Measurements from ENCODE around the gene SEMA7A. TPM values are rescaled to one million over a fixed set of nuclear protein-coding genes. Genes with fewer than 3 reads are reported as not detected.

The SEMA7A gene
- polyA plus RNA-seq, 4 donors: 0.45 to 4.3 (median 1.6) TPM

DNA sequence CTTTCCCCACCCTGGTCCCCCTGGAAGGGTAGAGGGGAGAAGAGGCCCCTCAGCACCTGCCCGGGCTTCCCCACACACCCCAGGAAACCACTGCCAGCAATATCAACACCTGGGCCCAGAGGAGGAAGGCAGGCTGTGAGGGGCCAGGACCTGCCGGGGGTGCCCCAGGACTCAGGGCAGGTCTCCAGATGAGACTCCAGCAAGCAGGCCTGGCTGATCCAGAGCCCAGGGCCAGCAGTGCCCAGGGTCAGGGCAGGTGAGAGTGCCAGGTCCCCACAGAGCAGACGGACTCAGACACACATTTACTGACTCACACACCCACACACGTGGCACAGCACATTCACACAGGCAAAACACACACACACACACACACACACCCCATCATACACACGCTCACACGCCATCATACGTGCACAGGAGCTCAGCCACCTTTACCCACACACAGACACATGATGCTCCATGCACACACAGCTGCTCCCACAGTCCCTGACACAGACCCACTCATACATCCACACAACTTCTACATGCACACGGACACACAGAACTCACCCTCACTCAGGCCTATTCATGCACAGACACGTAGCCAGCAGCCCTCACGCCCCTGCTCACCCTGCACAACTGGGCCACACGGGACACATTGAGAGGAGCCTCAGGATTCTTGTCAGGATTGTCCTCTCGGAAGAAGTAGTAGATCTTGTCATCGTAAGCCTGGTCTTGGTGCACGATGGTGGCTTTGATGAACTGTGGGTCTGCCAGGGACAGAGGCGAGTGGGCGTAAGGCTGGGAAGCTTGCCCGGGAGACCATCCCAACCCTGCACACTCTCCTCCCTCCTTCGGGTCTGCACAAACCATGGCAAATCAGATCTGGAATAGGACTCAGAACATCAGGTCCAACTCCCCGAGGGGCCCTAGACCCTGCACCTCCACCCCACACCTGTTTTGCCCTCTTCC, 17.5 kb downstream of the SEMA7A start:
- WGBS, 3 donors: 80 to 84% (median 81%) methylated on average over 19 of the region's 19 CpGs
- peaks cover 0 to 3% (median 0%) of the 10 kb centered on the region in 3 donors for H3K36me3 ChIP-seq (ENCODE audit: control insufficient read depth in 3 of 3, insufficient read depth in 2 of 3, low read depth in 1 of 3, low read length in 3 of 3)
- no peak for FAIRE-seq

DNA sequence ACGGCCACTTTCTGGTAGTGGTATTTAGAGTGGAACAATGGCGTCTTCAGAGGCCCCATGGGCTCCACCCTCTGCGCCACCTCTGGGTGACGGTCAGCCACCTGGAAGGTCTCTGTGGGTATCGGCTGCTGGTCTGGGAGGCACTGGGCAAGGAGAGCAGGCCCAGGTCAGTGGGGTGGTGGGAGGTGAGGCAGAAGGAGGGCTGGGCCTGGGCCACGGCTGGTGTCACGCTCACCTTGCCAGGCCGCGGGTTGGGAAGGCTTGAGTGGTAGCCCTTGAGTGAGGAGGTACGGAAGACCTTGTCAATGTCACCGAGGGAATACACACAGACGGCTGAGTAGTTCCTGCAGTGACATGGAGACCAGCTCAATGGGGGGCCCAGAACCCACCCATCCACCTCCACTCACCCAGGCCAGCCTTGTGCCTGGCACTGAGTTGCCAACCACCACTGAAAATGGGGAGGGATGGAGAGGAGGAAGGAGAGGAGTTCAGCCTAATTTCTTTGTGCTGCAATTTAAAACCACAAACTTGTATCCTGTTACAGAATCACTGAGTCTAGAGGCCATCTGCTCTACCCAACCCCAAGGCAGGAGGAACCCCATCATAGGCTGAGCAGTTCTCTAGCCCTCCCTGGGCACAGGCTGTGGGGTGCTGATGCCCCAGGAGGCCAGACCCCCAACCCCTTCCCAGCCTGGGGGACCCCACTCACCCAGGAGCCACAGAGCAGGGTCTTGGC, 19.0 kb downstream of the SEMA7A start:
- no peaks in the 10 kb centered on the region for H3K27me3 ChIP-seq (ENCODE audit: control insufficient read depth in 3 of 3, insufficient read depth in 3 of 3, low read length in 3 of 3)
- H3K36me3 ChIP-seq (ENCODE audit: control insufficient read depth in 3 of 3, insufficient read depth in 2 of 3, low read depth in 1 of 3, low read length in 3 of 3): peaks cover 0 to 3% (median 0%) of the 10 kb centered on the region in 3 donors
- 90 to 95% (median 94%) methylated on average over 12 of the region's 12 CpGs for WGBS, 3 donors
- DNase-seq (no peak), FAIRE-seq (no peak)
- H3K4me3 ChIP-seq (ENCODE audit: low read depth in 1 of 3, low read length in 3 of 3): no peak overlapping the region
- H3K27ac ChIP-seq (ENCODE audit: low read depth in 1 of 3, low read length in 2 of 3): no peak overlapping the region
- H3K9me3 ChIP-seq (ENCODE audit: control insufficient read depth in 2 of 2, insufficient read depth in 1 of 2, low read depth in 1 of 2, low read length in 1 of 2): no peaks in the 10 kb centered on the region
- H3K4me1 ChIP-seq (ENCODE audit: control insufficient read depth in 3 of 3, insufficient read depth in 2 of 3, low read depth in 1 of 3, low read length in 2 of 3): no peaks in the 10 kb centered on the region

More for the DNA sequence above, 17.5 kb downstream of the SEMA7A start:
- Histone ChIP-seq H3K4me3 (ENCODE audit: low read depth in 1 of 3, low read length in 3 of 3) (no peak overlapping the region), H3K4me1 (ENCODE audit: control insufficient read depth in 3 of 3, insufficient read depth in 2 of 3, low read depth in 1 of 3, low read length in 2 of 3) (no peaks in the 10 kb centered on the region), H3K27ac (ENCODE audit: low read depth in 1 of 3, low read length in 2 of 3) (no peak overlapping the region), H3K27me3 (ENCODE audit: control insufficient read depth in 3 of 3, insufficient read depth in 3 of 3, low read length in 3 of 3) (no peaks in the 10 kb centered on the region), H3K9me3 (ENCODE audit: control insufficient read depth in 2 of 2, insufficient read depth in 1 of 2, low read depth in 1 of 2, low read length in 1 of 2) (no peaks in the 10 kb centered on the region)
- DNase-seq: no peak

DNA sequence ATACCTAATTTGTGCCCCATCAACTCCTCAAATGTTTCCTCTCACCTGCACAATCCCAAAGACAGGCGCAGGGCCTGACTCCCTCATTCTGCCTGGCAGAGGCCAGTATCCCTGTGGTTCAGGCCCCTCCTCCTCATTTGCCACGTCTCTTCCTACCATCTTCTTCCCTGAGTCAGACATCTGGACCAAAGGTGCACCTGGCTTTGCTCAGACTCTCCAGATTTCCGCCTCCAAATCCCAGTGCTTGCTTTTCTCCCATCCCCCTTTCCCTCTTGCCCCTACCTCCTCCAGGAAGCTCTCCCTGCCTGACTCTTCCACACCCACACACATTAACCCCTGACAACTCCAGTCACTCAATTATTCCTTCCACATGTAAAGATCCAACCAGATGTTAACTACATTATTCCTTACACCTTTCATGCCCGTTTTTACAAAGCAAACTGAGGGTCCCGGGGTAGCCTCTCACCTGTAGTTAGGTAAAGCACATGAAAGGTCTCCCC, 19.6 kb downstream of the SEMA7A start:
- H3K27ac ChIP-seq (ENCODE audit: low read depth in 1 of 3, low read length in 2 of 3): no peak overlapping the region
- H3K27me3 ChIP-seq (ENCODE audit: control insufficient read depth in 3 of 3, insufficient read depth in 3 of 3, low read length in 3 of 3): no peaks in the 10 kb centered on the region
- DNase-seq (no peak), FAIRE-seq (no peak)
- H3K9me3 ChIP-seq (ENCODE audit: control insufficient read depth in 2 of 2, insufficient read depth in 1 of 2, low read depth in 1 of 2, low read length in 1 of 2): no peaks in the 10 kb centered on the region
- 68 to 83% (median 81%) methylated on average over 5 of the region's 5 CpGs for WGBS, 3 donors
- H3K4me1 ChIP-seq (ENCODE audit: control insufficient read depth in 3 of 3, insufficient read depth in 2 of 3, low read depth in 1 of 3, low read length in 2 of 3): no peaks in the 10 kb centered on the region
- peaks cover 0 to 3% (median 0%) of the 10 kb centered on the region in 3 donors for H3K36me3 ChIP-seq (ENCODE audit: control insufficient read depth in 3 of 3, insufficient read depth in 2 of 3, low read depth in 1 of 3, low read length in 3 of 3)
- H3K4me3 ChIP-seq (ENCODE audit: low read depth in 1 of 3, low read length in 3 of 3): no peak overlapping the region

DNA sequence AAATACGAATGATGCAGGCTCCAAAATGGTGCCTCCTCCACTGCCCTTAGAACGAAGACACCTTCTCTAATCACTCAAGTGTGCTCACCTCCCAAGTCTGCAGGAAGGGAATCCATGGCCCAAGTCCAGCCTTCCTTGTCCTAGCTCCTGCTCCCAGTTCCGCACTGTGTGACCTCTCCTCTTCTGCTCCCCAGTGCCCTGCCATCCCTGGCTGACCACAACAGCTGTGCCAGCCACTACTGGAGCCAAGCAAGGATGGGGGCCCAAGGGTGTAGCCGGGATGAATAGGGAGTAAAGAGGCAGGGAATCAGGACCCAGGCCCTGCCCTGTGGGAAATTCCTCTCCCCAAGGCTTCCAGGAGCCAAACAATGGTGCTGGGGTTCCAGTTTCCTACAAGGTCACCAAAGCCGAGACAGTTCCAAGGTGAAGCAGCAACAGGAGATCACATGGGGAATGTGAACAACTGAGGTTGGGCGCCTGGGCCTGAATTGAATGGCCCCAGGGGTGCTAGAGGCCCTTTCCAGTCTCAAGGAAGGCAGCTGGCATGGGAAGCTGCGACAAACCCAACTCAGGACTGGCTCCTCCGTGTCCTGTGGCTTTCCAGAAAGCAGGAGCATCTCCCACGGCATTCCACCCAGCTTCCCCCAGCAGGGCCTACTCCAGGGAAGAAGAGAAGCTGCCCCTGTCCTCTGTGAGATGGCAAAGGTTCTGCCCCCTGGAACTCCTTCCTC, 20.2 kb downstream of the SEMA7A start:
- peaks cover 0 to 3% (median 0%) of the 10 kb centered on the region in 3 donors for H3K36me3 ChIP-seq (ENCODE audit: control insufficient read depth in 3 of 3, insufficient read depth in 2 of 3, low read depth in 1 of 3, low read length in 3 of 3)
- FAIRE-seq (no peak), DNase-seq (no peak)
- H3K4me3 ChIP-seq (ENCODE audit: low read depth in 1 of 3, low read length in 3 of 3): no peak overlapping the region
- WGBS, 3 donors: 77 to 87% (median 83%) methylated on average over 9 of the region's 9 CpGs
- H3K27ac ChIP-seq (ENCODE audit: low read depth in 1 of 3, low read length in 2 of 3): no peak overlapping the region
- no peaks in the 10 kb centered on the region for H3K9me3 ChIP-seq (ENCODE audit: control insufficient read depth in 2 of 2, insufficient read depth in 1 of 2, low read depth in 1 of 2, low read length in 1 of 2)
- no peaks in the 10 kb centered on the region for H3K4me1 ChIP-seq (ENCODE audit: control insufficient read depth in 3 of 3, insufficient read depth in 2 of 3, low read depth in 1 of 3, low read length in 2 of 3)
- H3K27me3 ChIP-seq (ENCODE audit: control insufficient read depth in 3 of 3, insufficient read depth in 3 of 3, low read length in 3 of 3): no peaks in the 10 kb centered on the region

DNA sequence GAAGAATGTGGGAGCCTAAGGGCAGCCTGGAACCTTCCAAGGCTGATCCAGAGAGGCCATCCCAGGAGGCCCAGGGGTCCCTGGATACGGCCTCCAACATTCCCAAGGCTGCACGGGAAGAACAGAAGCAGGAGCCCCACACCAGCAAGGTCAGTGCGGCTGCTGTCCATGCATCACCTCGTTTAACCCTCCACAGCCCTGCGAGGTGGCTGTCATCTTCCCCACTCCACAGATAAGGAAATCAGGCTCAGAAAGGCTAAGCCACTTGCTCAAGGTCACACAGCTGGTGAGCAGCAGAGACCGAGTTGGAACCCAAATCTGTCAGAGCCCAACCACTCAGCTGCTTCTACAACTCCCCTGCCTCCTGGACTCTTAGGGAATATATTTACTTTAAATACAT, 21.6 kb downstream of the SEMA7A start:
- Histone ChIP-seq H3K4me1 (ENCODE audit: control insufficient read depth in 3 of 3, insufficient read depth in 2 of 3, low read depth in 1 of 3, low read length in 2 of 3) (no peaks in the 10 kb centered on the region), H3K27ac (ENCODE audit: low read depth in 1 of 3, low read length in 2 of 3) (no peak overlapping the region), H3K27me3 (ENCODE audit: control insufficient read depth in 3 of 3, insufficient read depth in 3 of 3, low read length in 3 of 3) (peaks cover 0 to 3% (median 0%) of the 10 kb centered on the region in 3 donors), H3K36me3 (ENCODE audit: control insufficient read depth in 3 of 3, insufficient read depth in 2 of 3, low read depth in 1 of 3, low read length in 3 of 3) (peaks cover 0 to 3% (median 0%) of the 10 kb centered on the region in 3 donors), H3K9me3 (ENCODE audit: control insufficient read depth in 2 of 2, insufficient read depth in 1 of 2, low read depth in 1 of 2, low read length in 1 of 2) (no peaks in the 10 kb centered on the region), H3K4me3 (ENCODE audit: low read depth in 1 of 3, low read length in 3 of 3) (no peak overlapping the region)
- DNase-seq: no peak
- WGBS, 3 donors: 54 to 72% (median 64%) methylated on average over 6 of the region's 6 CpGs
- FAIRE-seq: no peak

DNA sequence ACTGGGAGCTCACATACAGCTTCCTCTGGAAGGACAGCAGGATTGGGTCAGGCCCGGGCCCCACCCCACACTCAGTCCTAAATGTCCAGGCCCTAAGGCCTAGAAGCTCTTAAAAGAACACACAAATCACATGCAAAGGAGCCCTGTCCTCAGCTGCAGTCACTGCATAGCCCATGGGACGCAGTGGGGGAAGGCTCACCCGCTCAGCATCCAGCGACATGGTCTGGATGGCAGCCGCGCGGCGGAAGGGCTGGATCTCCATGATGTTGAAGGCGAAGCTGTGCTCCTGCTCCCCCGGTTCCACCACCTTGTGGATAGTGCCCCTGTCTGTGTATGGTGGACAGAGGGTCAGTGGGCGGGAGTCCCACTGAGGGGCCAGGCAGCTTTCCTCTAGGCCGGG, 22.1 kb downstream of the SEMA7A start:
- Histone ChIP-seq H3K27ac (ENCODE audit: low read depth in 1 of 3, low read length in 2 of 3) (no peak overlapping the region), H3K4me3 (ENCODE audit: low read depth in 1 of 3, low read length in 3 of 3) (no peak overlapping the region), H3K4me1 (ENCODE audit: control insufficient read depth in 3 of 3, insufficient read depth in 2 of 3, low read depth in 1 of 3, low read length in 2 of 3) (no peaks in the 10 kb centered on the region), H3K27me3 (ENCODE audit: control insufficient read depth in 3 of 3, insufficient read depth in 3 of 3, low read length in 3 of 3) (peaks cover 0 to 3% (median 0%) of the 10 kb centered on the region in 3 donors), H3K36me3 (ENCODE audit: control insufficient read depth in 3 of 3, insufficient read depth in 2 of 3, low read depth in 1 of 3, low read length in 3 of 3) (peaks cover 0 to 3% (median 0%) of the 10 kb centered on the region in 3 donors), H3K9me3 (ENCODE audit: control insufficient read depth in 2 of 2, insufficient read depth in 1 of 2, low read depth in 1 of 2, low read length in 1 of 2) (no peaks in the 10 kb centered on the region)
- 93 to 95% (median 93%) methylated on average over 12 of the region's 12 CpGs for WGBS, 3 donors
- DNase-seq (no peak), FAIRE-seq (no peak)

DNA sequence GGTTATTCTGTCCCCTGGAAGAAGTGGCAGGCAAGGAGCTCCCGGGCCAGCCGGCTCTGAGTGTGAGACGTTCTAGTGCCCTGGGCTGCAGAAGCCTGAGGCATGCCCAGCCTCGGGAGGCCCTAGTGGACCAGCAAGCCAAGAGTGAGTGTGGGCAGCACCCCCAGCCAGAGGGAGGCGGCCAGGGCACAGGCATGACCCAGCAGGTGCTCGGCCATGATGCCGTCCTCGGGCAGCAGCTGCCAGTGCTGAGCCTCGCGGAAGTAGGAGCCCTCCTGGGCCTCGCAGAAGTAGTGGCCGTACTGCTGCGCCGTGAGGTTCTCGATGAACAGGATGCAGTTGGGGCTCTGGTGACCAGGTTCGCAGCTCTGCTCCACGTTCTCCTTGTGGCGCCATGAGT, 23.3 kb downstream of the SEMA7A start:
- Histone ChIP-seq H3K9me3 (ENCODE audit: control insufficient read depth in 2 of 2, insufficient read depth in 1 of 2, low read depth in 1 of 2, low read length in 1 of 2) (no peaks in the 10 kb centered on the region), H3K36me3 (ENCODE audit: control insufficient read depth in 3 of 3, insufficient read depth in 2 of 3, low read depth in 1 of 3, low read length in 3 of 3) (peaks cover 0 to 3% (median 0%) of the 10 kb centered on the region in 3 donors), H3K4me3 (ENCODE audit: low read depth in 1 of 3, low read length in 3 of 3) (no peak overlapping the region), H3K4me1 (ENCODE audit: control insufficient read depth in 3 of 3, insufficient read depth in 2 of 3, low read depth in 1 of 3, low read length in 2 of 3) (no peaks in the 10 kb centered on the region), H3K27me3 (ENCODE audit: control insufficient read depth in 3 of 3, insufficient read depth in 3 of 3, low read length in 3 of 3) (peaks cover 0 to 3% (median 0%) of the 10 kb centered on the region in 3 donors), H3K27ac (ENCODE audit: low read depth in 1 of 3, low read length in 2 of 3) (no peak overlapping the region)
- WGBS, 3 donors: 92 to 95% (median 94%) methylated on average over 18 of the region's 18 CpGs
- DNase-seq (no peak), FAIRE-seq (no peak)

DNA sequence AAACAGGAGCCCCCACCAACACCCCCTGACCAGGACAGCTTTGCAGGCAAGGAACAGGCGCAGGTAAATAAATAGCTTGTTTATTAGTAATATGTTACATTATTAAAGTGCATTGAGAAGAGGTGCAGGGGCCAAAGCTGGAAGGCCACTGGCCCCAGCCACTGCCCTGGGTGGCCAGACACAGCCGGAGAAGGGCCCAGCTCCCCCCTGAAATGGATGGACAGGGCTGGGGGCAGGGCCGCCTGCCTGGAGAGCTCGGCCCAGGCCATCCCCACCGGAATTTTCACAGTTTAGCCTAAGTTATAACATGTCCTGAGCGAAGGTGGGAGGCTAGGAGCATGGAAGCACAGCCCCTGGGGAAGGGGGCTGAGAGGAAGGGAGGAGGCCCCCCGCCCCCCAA, 24.5 kb downstream of the SEMA7A start:
- H3K4me1 ChIP-seq (ENCODE audit: control insufficient read depth in 3 of 3, insufficient read depth in 2 of 3, low read depth in 1 of 3, low read length in 2 of 3): no peaks in the 10 kb centered on the region
- FAIRE-seq (no peak), DNase-seq (no peak)
- H3K27ac ChIP-seq (ENCODE audit: low read depth in 1 of 3, low read length in 2 of 3): no peak overlapping the region
- peaks cover 0 to 3% (median 0%) of the 10 kb centered on the region in 3 donors for H3K36me3 ChIP-seq (ENCODE audit: control insufficient read depth in 3 of 3, insufficient read depth in 2 of 3, low read depth in 1 of 3, low read length in 3 of 3)
- 67 to 83% (median 77%) methylated on average over 7 of the region's 7 CpGs for WGBS, 3 donors
- peaks cover 0 to 3% (median 0%) of the 10 kb centered on the region in 3 donors for H3K27me3 ChIP-seq (ENCODE audit: control insufficient read depth in 3 of 3, insufficient read depth in 3 of 3, low read length in 3 of 3)
- no peaks in the 10 kb centered on the region for H3K9me3 ChIP-seq (ENCODE audit: control insufficient read depth in 2 of 2, insufficient read depth in 1 of 2, low read depth in 1 of 2, low read length in 1 of 2)
- no peak overlapping the region for H3K4me3 ChIP-seq (ENCODE audit: low read depth in 1 of 3, low read length in 3 of 3)

Measured in small intestine (tissue), 7 donors.